ENCODE measurements around the gene AGAP5.

DNA sequence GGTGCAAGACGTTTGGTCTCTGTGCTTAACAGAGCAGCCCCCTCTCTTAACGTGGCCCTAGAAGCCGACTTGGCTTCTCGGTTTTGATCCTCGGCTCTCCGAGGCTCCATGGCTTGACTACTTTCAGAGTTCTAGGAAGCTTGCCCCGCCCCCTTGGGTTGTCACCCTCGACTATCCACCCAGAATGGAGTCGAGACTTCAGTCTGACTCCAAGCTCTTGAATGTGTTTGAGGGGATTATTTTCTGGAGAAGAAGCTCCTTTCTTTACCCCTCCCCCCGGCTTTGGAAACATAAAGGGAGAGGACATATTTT, 46.7 kb upstream of the AGAP5 start:
- TF ChIP-seq EZH2phosphoT487 (IDR thresholded peaks at IDR 0.05; ENCODE audit: insufficient read depth, low read depth) (no peak), EZH2 (IDR thresholded peaks at IDR 0.05; ENCODE audit: insufficient read depth, poor library complexity, severe bottlenecking) (no peak)
